Type B pancreatic cell (in vitro differentiated cells): ENCODE data around the gene PRM3. TPM values are rescaled to one million over a fixed set of nuclear protein-coding genes. Genes with fewer than 3 reads are reported as not detected.

Source experiments
- DNase-seq: peaks from one replicate; pipeline ENCODE4 v3.0.0; 2021; ENCODE audit warnings: mixed read lengths; ENCODE audit not compliant: unreplicated experiment; ENCODE audit errors: extremely low spot score
- H3K27ac Mint-ChIP-seq: 2 replicates; pipeline ENCODE4 v1.8.0; 2021; ENCODE audit warnings: mild to moderate bottlenecking, mixed read lengths
- H3K27me3 Mint-ChIP-seq: 2 replicates; pipeline ENCODE4 v1.8.0; 2021; ENCODE audit warnings: mixed read lengths
- H3K36me3 Mint-ChIP-seq: 2 replicates; pipeline ENCODE4 v1.8.0; 2021; ENCODE audit warnings: mixed read lengths
- H3K4me1 Mint-ChIP-seq: one replicate; pipeline ENCODE4 v1.8.0; 2021; ENCODE audit warnings: mixed read lengths; ENCODE audit not compliant: unreplicated experiment
- H3K4me3 Mint-ChIP-seq: 2 replicates; pipeline ENCODE4 v1.8.0; 2021; ENCODE audit warnings: mild to moderate bottlenecking, mixed read lengths
- H3K9me3 Mint-ChIP-seq: 2 replicates; pipeline ENCODE4 v1.8.0; 2021; ENCODE audit warnings: mixed read lengths
- total RNA-seq: library from RNA; stranded (reverse); gene quantifications from 2 replicates; pipeline ENCODE4 v1.2.1, GENCODE V29; 2021; ENCODE audit warnings: low replicate concordance
- TF ChIP-seq, protein P1 (sequence below): fragments of 200-600 bp; sonication (generic); conservative IDR thresholded peaks from 2 replicates; pipeline ENCODE4 v1.5.0; 2021; ENCODE audit warnings: antibody characterized with exemption, mild to moderate bottlenecking

PRM3 gene
- total RNA-seq, 1 donor from 2014 or later = not detected

DNA sequence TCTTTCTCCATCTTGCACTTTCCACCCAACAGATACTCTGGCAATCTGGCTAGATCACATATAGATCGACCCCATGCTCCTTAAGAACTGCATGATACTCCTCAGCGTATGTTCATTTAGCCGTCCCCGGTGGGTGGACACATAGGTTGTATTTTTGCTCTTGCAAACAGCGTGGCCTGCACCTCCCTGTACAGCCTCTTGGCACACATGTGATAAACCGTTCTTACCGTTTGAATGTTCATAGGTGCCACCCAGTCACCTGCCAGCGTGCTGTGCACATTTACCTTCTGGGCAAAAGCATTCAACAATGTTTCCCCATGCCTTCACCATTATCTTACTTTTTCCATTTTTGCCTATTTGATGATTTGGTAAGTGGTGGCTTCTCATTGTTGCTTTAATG lies 10.5 kb downstream of the PRM3 start:
- Mint-ChIP-seq H3K4me1 (peaks cover 4% of the 10 kb centered on the region), H3K27ac (peak overlapping the region; percentile 1), H3K9me3 (no peaks in the 10 kb centered on the region), H3K4me3 (no peak overlapping the region), H3K36me3 (no peaks in the 10 kb centered on the region), H3K27me3 (no peaks in the 10 kb centered on the region)
- no peak for DNase-seq
- TF ChIP-seq, protein P1, sequence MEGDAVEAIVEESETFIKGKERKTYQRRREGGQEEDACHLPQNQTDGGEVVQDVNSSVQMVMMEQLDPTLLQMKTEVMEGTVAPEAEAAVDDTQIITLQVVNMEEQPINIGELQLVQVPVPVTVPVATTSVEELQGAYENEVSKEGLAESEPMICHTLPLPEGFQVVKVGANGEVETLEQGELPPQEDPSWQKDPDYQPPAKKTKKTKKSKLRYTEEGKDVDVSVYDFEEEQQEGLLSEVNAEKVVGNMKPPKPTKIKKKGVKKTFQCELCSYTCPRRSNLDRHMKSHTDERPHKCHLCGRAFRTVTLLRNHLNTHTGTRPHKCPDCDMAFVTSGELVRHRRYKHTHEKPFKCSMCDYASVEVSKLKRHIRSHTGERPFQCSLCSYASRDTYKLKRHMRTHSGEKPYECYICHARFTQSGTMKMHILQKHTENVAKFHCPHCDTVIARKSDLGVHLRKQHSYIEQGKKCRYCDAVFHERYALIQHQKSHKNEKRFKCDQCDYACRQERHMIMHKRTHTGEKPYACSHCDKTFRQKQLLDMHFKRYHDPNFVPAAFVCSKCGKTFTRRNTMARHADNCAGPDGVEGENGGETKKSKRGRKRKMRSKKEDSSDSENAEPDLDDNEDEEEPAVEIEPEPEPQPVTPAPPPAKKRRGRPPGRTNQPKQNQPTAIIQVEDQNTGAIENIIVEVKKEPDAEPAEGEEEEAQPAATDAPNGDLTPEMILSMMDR = no peak

DNA sequence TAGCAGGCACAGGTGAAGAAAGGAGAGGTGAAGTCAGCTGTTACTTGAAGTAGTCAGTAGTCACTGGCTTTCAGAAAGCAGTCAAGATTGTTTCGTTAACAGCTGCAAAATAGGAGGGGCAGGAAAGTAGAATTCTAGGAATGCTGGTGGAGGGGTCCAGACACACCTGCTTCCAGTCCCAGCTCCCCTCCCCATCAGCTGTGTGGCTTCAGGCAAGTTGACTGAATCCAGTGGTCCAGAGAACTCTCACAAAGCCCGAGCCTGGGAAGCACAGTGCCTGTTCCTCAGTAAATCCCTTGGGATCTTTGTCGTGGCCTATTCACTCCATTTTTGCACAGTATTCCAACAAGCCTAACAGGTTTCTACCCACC lies 12.8 kb downstream of the PRM3 start:
- Mint-ChIP-seq H3K27ac (peak overlapping the region; percentile 96), H3K4me3 (peak overlapping the region; percentile 50), H3K36me3 (no peaks in the 10 kb centered on the region), H3K27me3 (no peaks in the 10 kb centered on the region), H3K4me1 (peaks cover 11% of the 10 kb centered on the region), H3K9me3 (no peaks in the 10 kb centered on the region)
- TF ChIP-seq, protein P1 = no peak
- DNase-seq = no peak

- TF ChIP-seq, protein P1 = no peak
- Mint-ChIP-seq H3K4me3 (peak overlapping the region; percentile 50), H3K36me3 (no peaks in the 10 kb centered on the region), H3K27me3 (no peaks in the 10 kb centered on the region), H3K9me3 (no peaks in the 10 kb centered on the region), H3K27ac (peak overlapping the region; percentile 96), H3K4me1 (peaks cover 11% of the 10 kb centered on the region)
- DNase-seq = no peak
Observed at GRCh38 chr16:11259655-11260595, 13.5 kb downstream of the PRM3 start.

DNA sequence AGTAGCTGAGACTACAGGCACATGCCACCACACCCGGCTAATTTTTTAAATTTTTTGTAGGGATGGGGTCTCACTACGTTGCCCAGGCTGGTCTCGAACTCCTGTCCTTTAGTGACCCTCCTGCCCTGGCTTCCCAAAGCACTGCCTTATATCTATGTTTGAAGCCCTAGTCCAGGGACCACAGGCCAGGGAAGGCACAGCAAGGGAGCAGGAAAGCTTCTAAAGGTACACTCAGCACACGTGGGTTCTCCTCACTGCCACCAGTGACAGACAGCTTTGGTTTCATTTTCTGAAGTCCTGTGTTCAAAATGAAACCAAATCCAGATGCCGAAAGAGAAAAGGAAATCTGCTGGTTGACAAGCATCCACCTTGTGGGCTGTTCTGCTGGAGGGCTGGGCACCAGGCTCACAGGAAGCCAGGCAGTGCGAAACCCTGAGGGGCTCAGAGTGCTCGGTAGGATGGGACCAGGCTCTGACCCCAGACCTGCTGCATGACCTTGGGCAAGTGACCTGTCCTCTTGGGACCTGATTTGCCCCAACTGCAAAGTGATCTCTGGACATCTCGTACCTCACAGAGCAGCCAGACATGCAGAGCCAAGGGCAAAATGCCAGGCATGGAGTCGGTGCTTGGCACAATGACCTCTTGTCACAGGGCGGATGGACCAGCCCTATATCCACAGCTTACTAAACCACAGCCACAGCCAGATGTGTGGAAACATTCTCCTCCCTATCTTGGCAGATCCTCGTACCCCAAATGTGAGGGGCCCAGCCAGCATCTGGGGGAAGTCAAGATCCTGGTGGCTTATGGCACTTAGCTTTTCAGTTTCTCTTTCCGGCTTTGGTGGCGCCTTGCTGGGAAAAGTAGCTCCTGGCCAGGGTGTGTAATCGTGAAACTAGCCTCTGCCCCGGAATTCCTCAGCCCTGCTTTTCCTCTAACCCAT lies 14.6 kb downstream of the PRM3 start:
- Mint-ChIP-seq H3K36me3 (no peaks in the 10 kb centered on the region), H3K9me3 (no peaks in the 10 kb centered on the region), H3K27ac (peak overlapping the region; percentile 96), H3K4me3 (no peak overlapping the region), H3K27me3 (no peaks in the 10 kb centered on the region), H3K4me1 (peaks cover 13% of the 10 kb centered on the region)
- TF ChIP-seq, protein P1 = no peak
- no peak for DNase-seq

GRCh38 chr16:11257131-11257938 lies 16.1 kb downstream of the PRM3 start:
- TF ChIP-seq, protein P1 = peak; percentile 80
- Mint-ChIP-seq H3K27me3 (no peaks in the 10 kb centered on the region), H3K36me3 (peaks cover 4% of the 10 kb centered on the region), H3K9me3 (no peaks in the 10 kb centered on the region), H3K4me3 (peak overlapping the region; percentile 94), H3K4me1 (peaks cover 25% of the 10 kb centered on the region), H3K27ac (peak overlapping the region; percentile 95)
- DNase-seq = no peak
